Limb (tissue), 2 donors: Measurements from ENCODE around the gene SLC46A1.

Experiments used
- DNase-seq, 2 donors: peaks; one replicate each; pipeline ENCODE4 v3.0.0-alpha.2; 2016; ENCODE audit errors: extremely low spot score in 2 of 2

The SLC46A1 gene

GRCh38 chr17:28404461-28404811 lies 1.6 kb downstream of the SLC46A1 start:
- DNase-seq, result no peak

- no peak for DNase-seq
Measured at GRCh38 chr17:28404007-28404406, 2.0 kb downstream of the SLC46A1 start.

GRCh38 chr17:28402844-28403243 lies 3.2 kb downstream of the SLC46A1 start:
- no peak for DNase-seq

GRCh38 chr17:28402224-28402630 lies 3.8 kb downstream of the SLC46A1 start:
- DNase-seq, result no peak

- no peak for DNase-seq
Measured at GRCh38 chr17:28399808-28400207, 6.2 kb downstream of the SLC46A1 start.

GRCh38 chr17:28398280-28398981 lies 7.6 kb downstream of the SLC46A1 start:
- no peak for DNase-seq

- DNase-seq, result no peak
Measured at GRCh38 chr17:28397687-28398279, 8.2 kb downstream of the SLC46A1 start.

- no peak for DNase-seq
Measured at GRCh38 chr17:28397275-28397674, 8.7 kb downstream of the SLC46A1 start.

- no peak for DNase-seq
Measured at GRCh38 chr17:28396635-28397239, 9.3 kb downstream of the SLC46A1 start.

GRCh38 chr17:28395968-28396367 lies 10.0 kb downstream of the SLC46A1 start:
- no peak for DNase-seq

GRCh38 chr17:28395426-28395825 lies 10.6 kb downstream of the SLC46A1 start:
- no peak for DNase-seq

GRCh38 chr17:28394337-28395116 lies 11.5 kb downstream of the SLC46A1 start:
- no peak for DNase-seq

GRCh38 chr17:28392491-28392890 lies 13.5 kb downstream of the SLC46A1 start:
- no peak for DNase-seq

- no peak for DNase-seq
Measured at GRCh38 chr17:28391401-28391800, 14.6 kb downstream of the SLC46A1 start.

GRCh38 chr17:28390984-28391383 lies 15.0 kb downstream of the SLC46A1 start:
- DNase-seq, result no peak

- no peak for DNase-seq
Measured at GRCh38 chr17:28390563-28390962, 15.4 kb downstream of the SLC46A1 start.

GRCh38 chr17:28390141-28390540 lies 15.9 kb downstream of the SLC46A1 start:
- no peak for DNase-seq

GRCh38 chr17:28388106-28388505 lies 17.9 kb downstream of the SLC46A1 start:
- DNase-seq, result no peak

- DNase-seq, result no peak
Measured at GRCh38 chr17:28386391-28386790, 19.6 kb downstream of the SLC46A1 start.

- DNase-seq, result no peak
Measured at GRCh38 chr17:28385406-28385805, 20.6 kb downstream of the SLC46A1 start.

- no peak for DNase-seq
Measured at GRCh38 chr17:28385037-28385400, 21.0 kb downstream of the SLC46A1 start.

- no peak for DNase-seq
Measured at GRCh38 chr17:28384281-28385036, 21.6 kb downstream of the SLC46A1 start.
